ENCODE results near the gene BCL3. TPM values are rescaled to one million over a fixed set of nuclear protein-coding genes. Genes with fewer than 3 reads are reported as not detected.

The BCL3 gene
- total and polyA plus RNA-seq, 2 of the 13 experiments (the other 11 are each of a cell fraction or from before 2014, with no cell fraction given) = 2.3 to 4.0 TPM

- TF ChIP-seq ZSCAN22 (CRISPR knock-in tag; IDR thresholded peaks at IDR 0.05) (peak; percentile 94), ZXDC (CRISPR knock-in tag; IDR thresholded peaks at IDR 0.05) (no peak), PREB (CRISPR knock-in tag; IDR thresholded peaks at IDR 0.05) (no peak), CREBL2 (CRISPR knock-in tag; IDR thresholded peaks at IDR 0.05; ENCODE audit: borderline replicate concordance) (no peak), ZBTB26 (CRISPR knock-in tag; IDR thresholded peaks at IDR 0.05; ENCODE audit: borderline replicate concordance) (no peak; the same call in 1 of the 2 replicates), SKI (IDR thresholded peaks at IDR 0.05; ENCODE audit: partially characterized antibody) (no peak), ZNF230 (CRISPR knock-in tag; IDR thresholded peaks at IDR 0.05) (no peak), SOX13 (IDR thresholded peaks at IDR 0.05) (no peak), SOX13 (CRISPR knock-in tag; conservative IDR thresholded peaks at IDR 0.05 in 1 of 2, IDR thresholded peaks at IDR 0.05 in 1 of 2) (no peak), ZC3H13 (CRISPR knock-in tag; IDR thresholded peaks at IDR 0.05) (no peak), HDAC1 (CRISPR knock-in tag; IDR thresholded peaks at IDR 0.05) (peak; percentile 69), ZNF75D (CRISPR knock-in tag; IDR thresholded peaks at IDR 0.05; ENCODE audit: borderline replicate concordance) (no peak), MED1 (CRISPR knock-in tag; IDR thresholded peaks at IDR 0.05) (peak; percentile 52), YEATS2 (CRISPR knock-in tag; IDR thresholded peaks at IDR 0.05; ENCODE audit: borderline replicate concordance) (no peak; the same call in 1 of the 2 replicates), ZNF839 (CRISPR knock-in tag; IDR thresholded peaks at IDR 0.05; ENCODE audit: borderline replicate concordance) (no peak), ERF (CRISPR knock-in tag; IDR thresholded peaks at IDR 0.05) (no peak), MED8 (CRISPR knock-in tag; IDR thresholded peaks at IDR 0.05; ENCODE audit: insufficient replicate concordance) (no peak), GRHL1 (CRISPR knock-in tag; conservative IDR thresholded peaks at IDR 0.05) (no peak)
- TF ChIP-seq, protein P1, sequence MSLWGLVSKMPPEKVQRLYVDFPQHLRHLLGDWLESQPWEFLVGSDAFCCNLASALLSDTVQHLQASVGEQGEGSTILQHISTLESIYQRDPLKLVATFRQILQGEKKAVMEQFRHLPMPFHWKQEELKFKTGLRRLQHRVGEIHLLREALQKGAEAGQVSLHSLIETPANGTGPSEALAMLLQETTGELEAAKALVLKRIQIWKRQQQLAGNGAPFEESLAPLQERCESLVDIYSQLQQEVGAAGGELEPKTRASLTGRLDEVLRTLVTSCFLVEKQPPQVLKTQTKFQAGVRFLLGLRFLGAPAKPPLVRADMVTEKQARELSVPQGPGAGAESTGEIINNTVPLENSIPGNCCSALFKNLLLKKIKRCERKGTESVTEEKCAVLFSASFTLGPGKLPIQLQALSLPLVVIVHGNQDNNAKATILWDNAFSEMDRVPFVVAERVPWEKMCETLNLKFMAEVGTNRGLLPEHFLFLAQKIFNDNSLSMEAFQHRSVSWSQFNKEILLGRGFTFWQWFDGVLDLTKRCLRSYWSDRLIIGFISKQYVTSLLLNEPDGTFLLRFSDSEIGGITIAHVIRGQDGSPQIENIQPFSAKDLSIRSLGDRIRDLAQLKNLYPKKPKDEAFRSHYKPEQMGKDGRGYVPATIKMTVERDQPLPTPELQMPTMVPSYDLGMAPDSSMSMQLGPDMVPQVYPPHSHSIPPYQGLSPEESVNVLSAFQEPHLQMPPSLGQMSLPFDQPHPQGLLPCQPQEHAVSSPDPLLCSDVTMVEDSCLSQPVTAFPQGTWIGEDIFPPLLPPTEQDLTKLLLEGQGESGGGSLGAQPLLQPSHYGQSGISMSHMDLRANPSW (CRISPR knock-in tag; IDR thresholded peaks at IDR 0.05; ENCODE audit: borderline replicate concordance) = peak; percentile 42; the same call in 1 of the 2 replicates
Observed at GRCh38 chr19:44807652-44808462, 59.3 kb downstream of the BCL3 start (continued).
